ENCODE results near the gene HOXB6.

GRCh38 chr17:48589831-48590606, 14.8 kb downstream of the HOXB6 start, which contains the start of gene HOXB3:
- no peak for TF ChIP-seq BHLHE40 (IDR thresholded peaks at IDR 0.05; ENCODE audit: low read depth, low read length)
- TF ChIP-seq CBX2 (IDR thresholded peaks at IDR 0.05; ENCODE audit: borderline replicate concordance, low read depth) = no peak
- no peak for TF ChIP-seq EHMT2 (IDR thresholded peaks at IDR 0.05; ENCODE audit: low read depth)
- TF ChIP-seq, protein P1, sequence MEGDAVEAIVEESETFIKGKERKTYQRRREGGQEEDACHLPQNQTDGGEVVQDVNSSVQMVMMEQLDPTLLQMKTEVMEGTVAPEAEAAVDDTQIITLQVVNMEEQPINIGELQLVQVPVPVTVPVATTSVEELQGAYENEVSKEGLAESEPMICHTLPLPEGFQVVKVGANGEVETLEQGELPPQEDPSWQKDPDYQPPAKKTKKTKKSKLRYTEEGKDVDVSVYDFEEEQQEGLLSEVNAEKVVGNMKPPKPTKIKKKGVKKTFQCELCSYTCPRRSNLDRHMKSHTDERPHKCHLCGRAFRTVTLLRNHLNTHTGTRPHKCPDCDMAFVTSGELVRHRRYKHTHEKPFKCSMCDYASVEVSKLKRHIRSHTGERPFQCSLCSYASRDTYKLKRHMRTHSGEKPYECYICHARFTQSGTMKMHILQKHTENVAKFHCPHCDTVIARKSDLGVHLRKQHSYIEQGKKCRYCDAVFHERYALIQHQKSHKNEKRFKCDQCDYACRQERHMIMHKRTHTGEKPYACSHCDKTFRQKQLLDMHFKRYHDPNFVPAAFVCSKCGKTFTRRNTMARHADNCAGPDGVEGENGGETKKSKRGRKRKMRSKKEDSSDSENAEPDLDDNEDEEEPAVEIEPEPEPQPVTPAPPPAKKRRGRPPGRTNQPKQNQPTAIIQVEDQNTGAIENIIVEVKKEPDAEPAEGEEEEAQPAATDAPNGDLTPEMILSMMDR (IDR thresholded peaks at IDR 0.05) = no peak

Measured in A549 (cell line).